Activated T-helper 1 cell treated with anti-CD3 and anti-CD28 coated beads, Interleukin-2, amount 50 U/mL, for 16 hours (primary cell): ENCODE measurements around the gene IQCK.
"Not testable (repeated sequence)": the region's sequence is repeated elsewhere in the genome, so short reads cannot be mapped to it uniquely, and the experiment has no call there.

ENCODE experiments used
- DNase-seq, 2 donors: peaks; one replicate each; pipeline ENCODE4 v3.0.0-alpha.2; 2020; ENCODE audit warnings: low read depth in 1 of 2, low spot score in 1 of 2

Gene IQCK

DNA sequence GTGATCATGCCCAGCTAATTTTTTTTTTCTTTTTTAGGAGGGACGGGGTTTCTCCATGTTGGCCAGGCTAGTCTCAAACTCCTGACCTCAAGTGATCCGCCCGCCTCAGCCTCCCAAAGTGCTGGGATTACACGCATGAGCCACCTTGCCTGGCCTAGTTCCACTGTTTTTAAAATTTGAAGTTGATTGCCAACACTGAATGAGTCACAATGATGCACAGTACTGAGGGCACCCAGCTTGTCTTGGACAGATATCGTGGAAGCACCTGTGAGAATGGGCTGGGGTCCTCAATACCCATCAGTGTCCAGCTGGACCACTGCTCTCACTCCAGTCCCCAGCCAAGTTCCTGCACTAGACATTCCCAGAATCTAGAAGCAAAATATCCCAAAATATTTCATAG lies 2.5 kb upstream of the IQCK start:
- DNase-seq = no peak

DNA sequence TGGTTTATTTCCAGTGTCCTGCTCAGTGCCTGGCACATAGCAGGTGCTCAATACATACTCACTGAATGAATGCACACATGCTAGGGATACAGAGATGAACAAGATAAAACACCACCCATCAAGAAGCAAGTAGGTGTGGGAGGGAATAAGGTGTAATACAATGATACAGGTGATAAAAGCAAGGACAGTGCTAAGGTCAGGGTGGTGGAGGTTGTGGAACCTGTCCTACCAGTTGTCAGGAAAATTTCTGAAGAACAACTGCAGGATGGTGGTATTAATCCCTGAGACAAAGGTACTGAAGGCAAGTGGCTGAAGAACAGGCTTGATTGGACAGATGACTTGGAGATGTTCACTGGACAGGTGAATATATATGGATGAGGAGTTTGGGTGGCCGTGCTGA lies 1.9 kb upstream of the IQCK start:
- DNase-seq = no peak

GRCh38 chr16:19716728-19717127 lies 1.3 kb upstream of the IQCK start:
- not testable (repeated sequence) for DNase-seq

DNA sequence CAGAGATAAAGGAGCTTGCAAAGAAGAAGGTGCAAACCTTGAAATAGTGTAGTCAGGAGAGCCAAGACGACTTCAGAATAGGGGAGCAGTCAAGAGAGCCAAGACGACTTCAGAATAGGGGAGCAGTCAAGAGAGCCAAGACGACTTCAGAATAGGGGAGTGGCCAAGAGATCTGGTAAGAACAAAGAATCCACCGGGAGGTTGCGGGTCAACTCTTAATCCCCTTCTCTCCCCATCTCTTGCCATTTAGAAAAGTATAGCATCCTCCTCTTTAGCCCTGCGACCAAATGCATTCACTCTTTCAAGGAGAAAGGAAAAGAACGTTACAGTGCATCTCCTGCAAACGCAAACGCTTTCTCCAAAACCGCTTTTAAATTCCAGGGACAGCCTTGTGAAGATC lies 757 bp upstream of the IQCK start:
- DNase-seq = no peak

GRCh38 chr16:19718624-19718965 lies 524 bp downstream of the IQCK start:
- no peak for DNase-seq

GRCh38 chr16:19722269-19722952 lies 4.3 kb downstream of the IQCK start:
- no peak for DNase-seq

- DNase-seq = no peak
Measured at GRCh38 chr16:19722981-19723380, 4.9 kb downstream of the IQCK start.

- no peak for DNase-seq
Measured at GRCh38 chr16:19728636-19728965, 10.5 kb downstream of the IQCK start.

GRCh38 chr16:19733551-19733950 lies 15.5 kb downstream of the IQCK start:
- DNase-seq = no peak

DNA sequence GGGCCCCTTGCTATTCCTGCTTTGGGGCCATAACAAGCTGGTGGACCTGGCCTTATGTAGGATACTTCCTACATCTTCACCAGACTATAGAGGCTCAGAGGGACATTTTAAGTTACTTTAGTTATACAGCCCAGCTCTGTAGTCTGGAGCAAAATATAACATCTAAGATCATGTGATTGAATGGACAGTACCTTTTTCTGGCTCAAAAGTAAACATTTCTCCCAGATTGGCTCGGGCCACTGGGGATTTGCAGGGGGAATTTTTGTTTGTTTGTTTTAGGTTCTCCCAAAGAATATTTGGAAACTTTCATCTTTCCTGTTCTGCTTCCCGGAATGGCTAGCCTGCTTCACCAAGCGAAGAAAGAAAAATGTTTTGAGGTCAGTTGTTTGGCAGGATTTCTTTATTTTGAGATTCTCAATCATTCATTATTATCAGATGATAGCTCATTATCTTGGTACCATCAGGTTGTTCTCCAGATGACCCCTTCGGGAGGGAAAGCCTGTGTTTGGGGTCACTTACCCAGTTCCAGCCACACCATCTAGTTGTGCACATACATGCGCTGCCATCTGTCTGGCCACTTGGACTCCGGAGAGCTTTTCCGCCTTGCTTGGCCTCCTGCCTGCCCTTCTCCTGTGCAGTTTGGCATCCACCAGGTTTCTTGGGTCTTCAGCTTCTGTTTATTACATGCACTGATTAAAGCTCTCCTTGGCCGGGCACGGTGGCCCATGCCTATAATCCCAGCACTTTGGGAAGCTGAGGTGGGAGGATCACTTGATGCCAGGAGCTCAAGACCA lies 17.2 kb downstream of the IQCK start:
- no peak for DNase-seq

GRCh38 chr16:19737306-19738038 lies 19.4 kb downstream of the IQCK start:
- no peak for DNase-seq

GRCh38 chr16:19741354-19741753 lies 23.3 kb downstream of the IQCK start:
- DNase-seq = no peak

GRCh38 chr16:19743816-19744159 lies 25.7 kb downstream of the IQCK start:
- DNase-seq = no peak

GRCh38 chr16:19744670-19745069 lies 26.6 kb downstream of the IQCK start:
- DNase-seq = no peak

DNA sequence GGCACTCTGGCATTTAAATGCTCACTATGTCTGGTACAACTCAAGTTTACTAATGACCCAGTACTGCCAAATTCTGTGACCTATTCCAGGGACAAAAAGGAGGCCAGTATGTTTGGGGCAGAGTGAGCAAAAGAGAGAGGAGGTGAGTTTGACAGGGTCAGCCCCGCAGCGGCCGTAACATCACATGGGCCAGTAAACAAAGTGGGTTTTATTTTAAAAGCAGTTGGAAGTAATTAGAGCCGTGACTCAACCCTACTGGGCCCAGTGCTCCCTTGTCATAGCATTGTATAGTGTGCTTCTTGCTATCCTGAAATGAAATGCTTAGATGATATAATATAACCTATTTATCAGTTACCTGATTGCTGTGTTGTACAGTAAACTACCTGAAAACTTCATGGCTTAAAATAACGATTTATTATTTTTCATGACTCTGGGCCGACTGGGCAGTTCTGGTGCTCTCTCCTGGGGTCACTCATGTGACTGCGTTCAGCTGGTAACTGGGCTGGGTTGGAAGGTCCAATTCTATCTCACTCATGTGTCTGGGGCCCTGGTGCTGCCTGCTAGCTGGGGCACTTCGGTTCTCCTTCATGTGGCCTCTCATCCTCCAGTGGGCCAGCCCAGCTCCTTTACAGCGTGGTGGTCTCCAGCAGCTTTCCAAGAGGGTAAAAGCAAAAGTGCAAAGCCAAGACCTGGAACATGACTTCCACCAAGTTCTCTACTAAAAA lies 27.4 kb downstream of the IQCK start:
- no peak for DNase-seq

GRCh38 chr16:19746561-19746960 lies 28.5 kb downstream of the IQCK start:
- DNase-seq = no peak

GRCh38 chr16:19748389-19749168 lies 30.5 kb downstream of the IQCK start:
- no peak for DNase-seq

DNA sequence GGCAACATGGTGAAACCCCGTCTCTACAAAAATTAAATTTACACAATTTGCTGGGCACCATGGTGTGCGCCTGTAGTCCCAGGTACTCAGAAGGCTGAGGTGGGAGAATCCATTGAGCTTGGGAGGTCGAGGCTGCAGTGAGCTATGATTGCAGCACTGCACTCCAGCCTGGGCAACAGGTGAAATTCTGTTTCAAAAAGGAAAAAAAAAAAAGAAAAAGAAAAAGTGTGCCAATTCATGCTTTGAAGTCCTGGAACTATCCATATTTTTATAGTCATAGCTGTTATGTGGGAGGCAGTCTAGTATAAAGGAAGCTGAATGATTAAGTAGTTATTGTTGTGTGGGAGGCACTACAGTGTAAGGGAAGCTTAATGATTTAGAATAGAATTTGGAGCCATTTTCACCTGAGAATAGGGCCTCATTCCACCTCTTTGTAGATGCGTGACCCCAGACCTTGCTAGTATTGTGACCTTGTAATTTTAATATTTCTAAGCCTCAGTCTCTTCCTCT lies 31.6 kb downstream of the IQCK start:
- no peak for DNase-seq

DNA sequence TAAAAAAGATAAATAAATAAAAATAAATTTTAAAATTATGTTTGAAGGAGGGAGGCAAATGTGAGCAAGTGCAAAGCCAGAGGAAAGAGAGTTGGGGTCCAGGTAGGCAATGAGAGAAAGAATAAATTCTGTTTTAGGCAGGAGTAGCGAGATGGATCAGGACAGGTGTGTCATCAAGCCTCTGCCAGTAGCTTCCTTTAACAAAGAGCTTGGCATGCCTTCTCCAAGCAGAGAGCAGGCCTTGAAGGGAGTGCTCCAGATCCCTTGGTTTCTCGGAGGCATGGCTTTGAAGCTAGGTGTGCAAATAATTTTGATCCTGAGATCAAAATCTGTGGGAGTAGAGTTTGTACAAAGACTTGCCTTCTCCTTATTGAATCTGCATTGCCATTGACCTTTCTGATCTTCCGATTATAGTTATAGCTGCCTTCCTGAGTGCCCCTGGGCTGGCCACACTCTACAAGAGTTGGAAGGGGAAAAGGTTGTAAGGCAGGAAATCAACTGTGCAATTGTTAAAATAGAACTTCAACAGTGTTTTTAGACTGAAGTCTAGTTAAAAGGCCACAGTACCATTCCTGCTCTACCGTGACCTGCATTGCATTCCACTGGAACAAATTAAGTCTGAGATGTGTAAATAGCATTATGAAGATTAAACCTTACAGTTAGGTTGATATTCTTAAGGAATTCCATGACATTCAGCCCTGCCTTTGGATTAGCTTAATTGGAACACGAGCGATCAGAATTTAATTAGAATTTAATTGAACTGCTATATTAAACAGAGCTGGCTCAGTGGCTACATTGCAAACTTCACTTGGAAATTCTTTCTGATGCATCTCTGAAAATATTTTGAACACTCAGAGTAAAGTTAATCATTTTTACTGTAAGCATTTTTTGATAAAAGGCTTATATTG lies 33.7 kb downstream of the IQCK start:
- no peak for DNase-seq
